Stomach (tissue), 9 donors: ENCODE data around the gene PPCS. TPM values are rescaled to one million over a fixed set of nuclear protein-coding genes. Genes with fewer than 3 reads are reported as not detected.

Experiments
- DNase-seq, 2 donors: peaks; one replicate each; pipeline versions ENCODE4 v3.0.0 to v3.0.0-alpha.2; 2013 to 2019
- H3K27ac ChIP-seq, 5 donors: fragments of 200-600 bp in 4 of 5; sonication (generic) in 4 of 5; one replicate each; pipeline ENCODE4 v1.5.1; 2013 to 2019; ENCODE audit warnings: mild to moderate bottlenecking in 1 of 5, moderate library complexity in 1 of 5
- H3K27me3 ChIP-seq, 3 donors: fragments of 200-600 bp; sonication (generic); one replicate each; pipeline ENCODE4 v1.5.1; 2017 to 2019; ENCODE audit warnings: mixed run types in 1 of 3
- H3K36me3 ChIP-seq, 4 donors: fragments of 200-600 bp; sonication (generic); 1 replicate in 3 of 4; 2 replicates in 1 of 4; pipeline ENCODE4 v1.5.1; 2016 to 2019
- H3K4me1 ChIP-seq, 4 donors: fragments of 200-600 bp; sonication (generic); one replicate each; pipeline ENCODE4 v1.5.1; 2016 to 2019
- H3K4me3 ChIP-seq, 4 donors: fragments of 200-600 bp; sonication (generic) in 3 of 4; one replicate each; pipeline ENCODE4 v1.5.1; 2016 to 2019; ENCODE audit warnings: mild to moderate bottlenecking in 1 of 4
- H3K9me3 ChIP-seq, 4 donors: fragments of 200-600 bp; sonication (generic); one replicate each; pipeline ENCODE4 v1.5.1; 2016 to 2019
- CTCF ChIP-seq, 7 experiments: fragments of 450-650 bp in 4 of 7; fragments of 200-600 bp in 3 of 7; sonication (generic) in 3 of 7; IDR thresholded peaks; one replicate each; pipeline ENCODE4 v1.5.1; 2016 to 2019; ENCODE audit warnings: antibody characterized with exemption in 7 of 7, control low read depth in 2 of 7, mild to moderate bottlenecking in 1 of 7
- EP300 ChIP-seq: sonication (generic); formaldehyde crosslinking; IDR thresholded peaks from one replicate; pipeline ENCODE4 v1.6.1; 2017; ENCODE audit warnings: antibody characterized with exemption
- POLR2A ChIP-seq, 4 donors: fragments of 450-650 bp; IDR thresholded peaks; one replicate each; pipeline ENCODE4 v1.6.1; 2016; ENCODE audit warnings: antibody characterized with exemption in 4 of 4, control low read depth in 2 of 4, mild to moderate bottlenecking in 1 of 4, moderate library complexity in 1 of 4
- POLR2AphosphoS5 ChIP-seq, 3 donors: sonication (generic); formaldehyde crosslinking; IDR thresholded peaks; one replicate each; pipeline ENCODE4 v1.6.1; 2016; ENCODE audit warnings: antibody characterized with exemption in 3 of 3
- WGBS, 5 donors: extraction: QIAGEN DNeasy Blood & Tissue Kit in 3 of 5; methylation state at CpG; one replicate each; pipeline versions ENCODE4 v1.1.5 to v1.1.7; 2013 to 2018; 5-methylcytosine and 5-hydroxymethylcytosine counted together
- intact Hi-C: fragments of 100-400 bp; cut with DNase I; formaldehyde crosslinking; loops from one replicate; pipeline ENCODE4 v1.15.1; 2023; ENCODE audit warnings: low total_unique reads
- polyA plus RNA-seq, 3 donors: library from polyadenylated mRNA; stranded (reverse); fragments of 200-250 nt; gene quantifications; one replicate each; pipeline ENCODE4 v1.2.3, GENCODE V29; 2013
- total RNA-seq, 5 donors: library from RNA; depleted of rRNA; stranded (reverse); fragments of >200 nt; gene quantifications; one replicate each; pipeline versions ENCODE4 v1.1.0 to v1.2.3, GENCODE V29; 2014 to 2016
- donor health status: healthy with polysubstance abuse.
- donor health status: Bipolar disorder and iron deficiency.
- donor health status: healthy.

Gene PPCS
- total and polyA plus RNA-seq, 8 donors = 17.0 to 446 (median 68.6) TPM

GRCh38 chr1:42423681-42424080, 32.7 kb upstream of the PPCS start:
- WGBS, 5 donors = 80 to 94% (median 91%) methylated on average over 3 of the region's 3 CpGs
- Histone ChIP-seq H3K4me1 (peaks cover 7 to 37% (median 14%) of the 10 kb centered on the region in 4 donors), H3K27me3 (no peaks in the 10 kb centered on the region), H3K4me3 (no peak overlapping the region), H3K36me3 (no peaks in the 10 kb centered on the region), H3K9me3 (no peaks in the 10 kb centered on the region), H3K27ac (no peak overlapping the region)
- TF ChIP-seq POLR2A (IDR thresholded peaks at IDR 0.05) = no peak
- TF ChIP-seq CTCF (IDR thresholded peaks at IDR 0.05) = no peak
- TF ChIP-seq EP300 = no peak
- TF ChIP-seq POLR2AphosphoS5 (IDR thresholded peaks at IDR 0.05) = no peak
- intact Hi-C loops = no loop called here
- no peak for DNase-seq

DNA sequence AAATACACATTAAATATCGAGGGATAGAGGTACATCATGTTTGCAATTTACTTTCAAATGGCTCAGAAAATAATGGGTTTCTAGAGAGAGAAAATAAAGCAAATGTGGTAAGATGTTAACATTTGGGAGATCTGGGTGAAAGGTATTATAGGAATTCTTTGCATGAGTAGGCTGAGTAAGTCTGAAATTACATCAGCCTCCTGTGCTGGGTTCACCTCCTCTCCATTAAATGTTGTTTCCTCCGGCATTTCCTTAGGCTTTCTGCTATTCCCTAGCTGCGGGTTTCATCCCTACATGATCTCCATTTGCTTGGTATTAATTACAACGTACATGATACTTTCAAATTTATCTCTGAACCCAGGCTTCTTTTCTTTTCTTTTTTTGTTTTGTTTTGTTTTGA, 32.1 kb upstream of the PPCS start:
- 87 to 93% (median 90%) methylated on average over 4 of the region's 4 CpGs for WGBS, 5 donors
- Histone ChIP-seq H3K4me3 (no peak overlapping the region), H3K4me1 (peaks cover 7 to 35% (median 14%) of the 10 kb centered on the region in 4 donors), H3K36me3 (no peaks in the 10 kb centered on the region), H3K9me3 (no peaks in the 10 kb centered on the region), H3K27ac (no peak overlapping the region), H3K27me3 (no peaks in the 10 kb centered on the region)
- no peak for DNase-seq
- intact Hi-C loops = no loop called here
- TF ChIP-seq POLR2AphosphoS5 (IDR thresholded peaks at IDR 0.05) = no peak
- TF ChIP-seq CTCF (IDR thresholded peaks at IDR 0.05) = no peak
- no peak for TF ChIP-seq POLR2A (IDR thresholded peaks at IDR 0.05)
- TF ChIP-seq EP300 = no peak

GRCh38 chr1:42427240-42427639, 29.1 kb upstream of the PPCS start:
- H3K36me3 ChIP-seq = no peaks in the 10 kb centered on the region
- H3K27ac ChIP-seq = no peak overlapping the region
- 78 to 92% (median 81%) methylated on average over 4 of the region's 4 CpGs for WGBS, 5 donors
- no peak for DNase-seq
- no peaks in the 10 kb centered on the region for H3K9me3 ChIP-seq
- no peak overlapping the region for H3K4me3 ChIP-seq
- TF ChIP-seq EP300 (no peak), POLR2A (IDR thresholded peaks at IDR 0.05) (no peak), POLR2AphosphoS5 (IDR thresholded peaks at IDR 0.05) (no peak), CTCF (IDR thresholded peaks at IDR 0.05) (no peak)
- intact Hi-C loops = no loop called here
- peaks cover 0 to 7% (median 0%) of the 10 kb centered on the region in 4 donors for H3K4me1 ChIP-seq
- no peaks in the 10 kb centered on the region for H3K27me3 ChIP-seq

GRCh38 chr1:42429603-42430002, 26.7 kb upstream of the PPCS start:
- H3K27ac ChIP-seq = no peak overlapping the region
- 76 to 91% (median 83%) methylated on average over 1 of the region's 1 CpG for WGBS, 5 donors
- H3K9me3 ChIP-seq = no peaks in the 10 kb centered on the region
- H3K36me3 ChIP-seq = no peaks in the 10 kb centered on the region
- no peak for DNase-seq
- H3K4me1 ChIP-seq = no peaks in the 10 kb centered on the region
- TF ChIP-seq POLR2A (IDR thresholded peaks at IDR 0.05) (no peak), EP300 (no peak), CTCF (IDR thresholded peaks at IDR 0.05) (no peak), POLR2AphosphoS5 (IDR thresholded peaks at IDR 0.05) (no peak)
- intact Hi-C loops = no loop called here
- no peak overlapping the region for H3K4me3 ChIP-seq
- H3K27me3 ChIP-seq = no peaks in the 10 kb centered on the region
